SJCRH30 (cell line): ENCODE results near the gene GPR32. TPM values are rescaled to one million over a fixed set of nuclear protein-coding genes. Genes with fewer than 3 reads are reported as not detected.

Source experiments
- DNase-seq, 2 experiments: peaks; one replicate each; pipeline ENCODE4 v3.0.0-alpha.2; 2015 to 2020
- H3K27ac ChIP-seq: fragments of 250-450 bp; sonication (Bioruptor Pico); 2 replicates; pipeline ENCODE4 v1.5.1; 2020; ENCODE audit warnings: mild to moderate bottlenecking, moderate library complexity
- H3K27me3 ChIP-seq: fragments of 250-450 bp; sonication (Bioruptor Pico); 2 replicates; pipeline ENCODE4 v1.5.1; 2020; ENCODE audit warnings: mild to moderate bottlenecking, moderate library complexity
- H3K36me3 ChIP-seq: fragments of 250-450 bp; sonication (Bioruptor Pico); 2 replicates; pipeline ENCODE4 v1.5.1; 2020; ENCODE audit warnings: mild to moderate bottlenecking, moderate library complexity
- H3K4me1 ChIP-seq: fragments of 250-450 bp; sonication (Bioruptor Pico); 2 replicates; pipeline ENCODE4 v1.5.1; 2020; ENCODE audit warnings: mild to moderate bottlenecking, moderate library complexity
- H3K4me3 ChIP-seq: fragments of 250-450 bp; sonication (Bioruptor Pico); 2 replicates; pipeline ENCODE4 v1.5.1; 2020; ENCODE audit warnings: mild to moderate bottlenecking, moderate library complexity
- H3K9me3 ChIP-seq: fragments of 250-450 bp; sonication (Bioruptor Pico); replicated peaks from 2 replicates; pipeline ENCODE4 v1.5.1; 2020; ENCODE audit warnings: mild to moderate bottlenecking, moderate library complexity
- total RNA-seq: library from RNA; depleted of rRNA; stranded (reverse); fragments of >200 nt; shearing (Covaris generic); gene quantifications from 2 replicates; pipeline ENCODE4 v1.2.3, GENCODE V29; 2014

Gene GPR32
- total RNA-seq, 1 experiment from 2014 or later: not detected

DNA sequence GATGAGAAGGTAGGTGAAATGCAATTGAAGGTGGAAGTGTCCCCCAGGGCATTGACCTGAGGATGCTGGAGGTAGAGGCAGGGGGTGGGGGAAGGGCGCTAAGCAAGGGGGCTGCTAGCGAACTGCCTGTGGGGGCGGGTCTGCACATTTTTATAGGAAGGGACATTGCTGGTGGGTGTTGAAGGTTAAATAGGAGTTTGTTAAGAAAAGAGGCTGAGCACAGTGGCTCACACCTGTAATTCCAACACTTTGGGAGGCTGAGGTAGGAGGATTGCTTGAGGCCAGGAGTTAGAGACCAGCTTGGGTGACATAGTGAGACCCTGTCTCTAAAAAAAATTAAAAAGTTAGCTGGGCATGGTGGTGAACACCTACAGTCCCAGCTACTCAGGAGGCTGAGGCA lies 14.4 kb downstream of the GPR32 start:
- DNase-seq: no peak
- H3K4me3 ChIP-seq: no peak overlapping the region
- no peak overlapping the region for H3K27ac ChIP-seq
- H3K27me3 ChIP-seq: 0 out of 2 replicates have a peak, but pooled peaks cover 4% of the 10 kb centered on the region
- no peaks in the 10 kb centered on the region for H3K36me3 ChIP-seq
- H3K9me3 ChIP-seq: no peaks in the 10 kb centered on the region
- peaks cover 3% of the 10 kb centered on the region for H3K4me1 ChIP-seq

DNA sequence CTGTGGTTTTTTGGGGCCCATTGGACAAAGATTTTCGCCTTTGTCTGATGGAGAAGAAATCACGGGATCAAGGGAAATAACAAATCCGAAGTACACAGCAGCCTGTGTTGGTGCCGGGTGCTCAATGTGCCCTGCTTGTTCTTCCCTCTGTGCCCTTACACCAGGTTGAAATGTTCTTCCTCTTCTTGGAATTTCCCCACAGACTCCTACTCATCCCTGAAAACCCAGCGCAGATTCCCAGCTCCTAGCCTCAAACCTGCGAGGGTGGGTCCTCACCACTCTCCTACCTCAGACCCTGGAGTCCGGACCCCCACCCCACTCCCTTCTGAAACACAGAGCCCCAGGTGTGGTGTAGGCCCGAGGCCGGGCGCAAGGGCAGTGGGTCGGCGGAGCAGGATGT lies 15.1 kb downstream of the GPR32 start:
- H3K36me3 ChIP-seq: no peaks in the 10 kb centered on the region
- no peak for DNase-seq
- no peak overlapping the region for H3K4me3 ChIP-seq
- H3K4me1 ChIP-seq: peaks cover 3% of the 10 kb centered on the region
- H3K27ac ChIP-seq: no peak overlapping the region
- no peaks in the 10 kb centered on the region for H3K27me3 ChIP-seq
- H3K9me3 ChIP-seq: no peaks in the 10 kb centered on the region

DNA sequence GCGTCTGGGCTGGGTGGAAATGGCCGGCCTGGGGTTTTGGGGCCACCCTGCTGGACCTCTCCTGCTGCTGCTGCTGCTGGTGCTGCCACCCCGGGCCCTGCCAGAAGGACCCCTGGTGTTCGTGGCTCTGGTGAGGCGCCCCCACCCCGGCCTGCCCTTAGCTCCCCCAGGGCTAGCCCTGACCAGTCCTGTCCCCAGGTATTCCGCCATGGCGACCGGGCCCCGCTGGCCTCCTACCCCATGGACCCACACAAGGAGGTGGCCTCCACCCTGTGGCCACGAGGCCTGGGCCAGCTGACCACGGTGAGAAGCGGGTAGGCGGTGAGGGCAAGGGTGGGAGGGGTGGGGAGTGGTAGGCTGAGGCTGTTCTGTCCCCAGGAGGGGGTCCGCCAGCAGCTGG lies 20.1 kb downstream of the GPR32 start, which contains the start of gene ACP4:
Gene ACP4 (plus strand): TSS at position 20 of the 400 bp plus-strand sequence. CDS start 0 bp downstream, at position 20.
- H3K27me3 ChIP-seq: no peaks in the 10 kb centered on the region
- no peak within 1 kb of the TSS for H3K27ac ChIP-seq
- H3K4me3 ChIP-seq: no peak within 1 kb of the TSS
- H3K9me3 ChIP-seq: no peaks in the 10 kb centered on the region
- H3K36me3 ChIP-seq: no peaks in the 10 kb centered on the region
- no peak for DNase-seq
- no peaks in the 10 kb centered on the region for H3K4me1 ChIP-seq

DNA sequence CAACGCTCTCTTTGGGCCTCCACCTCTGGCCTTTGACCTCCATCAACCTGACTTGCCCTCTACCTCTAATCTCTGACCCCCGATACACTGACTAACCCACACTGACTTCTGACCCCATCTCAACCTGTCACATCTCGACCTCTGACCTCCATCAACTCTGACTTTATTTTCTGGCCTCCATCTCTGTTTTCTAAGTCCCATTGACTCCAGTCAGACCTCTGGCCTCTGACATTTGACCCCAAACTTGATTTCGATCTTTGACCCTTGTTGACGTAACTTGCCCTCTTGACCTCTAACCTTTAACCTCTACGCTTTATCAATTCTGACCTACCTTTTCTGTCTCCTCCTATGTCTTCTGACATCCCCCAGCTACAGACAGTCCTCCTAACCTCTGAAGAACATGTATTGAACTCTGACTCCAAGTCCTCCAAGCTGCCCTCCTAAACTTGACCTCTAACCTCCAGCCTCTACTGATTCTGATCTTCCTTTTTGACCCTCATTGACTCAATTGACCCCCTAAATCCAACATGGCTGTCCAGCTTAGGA lies 20.7 kb downstream of the GPR32 start:
- Histone ChIP-seq H3K9me3 (no peaks in the 10 kb centered on the region), H3K4me3 (no peak overlapping the region), H3K27ac (no peak overlapping the region), H3K4me1 (no peaks in the 10 kb centered on the region), H3K36me3 (no peaks in the 10 kb centered on the region), H3K27me3 (no peaks in the 10 kb centered on the region)
- DNase-seq: no peak

DNA sequence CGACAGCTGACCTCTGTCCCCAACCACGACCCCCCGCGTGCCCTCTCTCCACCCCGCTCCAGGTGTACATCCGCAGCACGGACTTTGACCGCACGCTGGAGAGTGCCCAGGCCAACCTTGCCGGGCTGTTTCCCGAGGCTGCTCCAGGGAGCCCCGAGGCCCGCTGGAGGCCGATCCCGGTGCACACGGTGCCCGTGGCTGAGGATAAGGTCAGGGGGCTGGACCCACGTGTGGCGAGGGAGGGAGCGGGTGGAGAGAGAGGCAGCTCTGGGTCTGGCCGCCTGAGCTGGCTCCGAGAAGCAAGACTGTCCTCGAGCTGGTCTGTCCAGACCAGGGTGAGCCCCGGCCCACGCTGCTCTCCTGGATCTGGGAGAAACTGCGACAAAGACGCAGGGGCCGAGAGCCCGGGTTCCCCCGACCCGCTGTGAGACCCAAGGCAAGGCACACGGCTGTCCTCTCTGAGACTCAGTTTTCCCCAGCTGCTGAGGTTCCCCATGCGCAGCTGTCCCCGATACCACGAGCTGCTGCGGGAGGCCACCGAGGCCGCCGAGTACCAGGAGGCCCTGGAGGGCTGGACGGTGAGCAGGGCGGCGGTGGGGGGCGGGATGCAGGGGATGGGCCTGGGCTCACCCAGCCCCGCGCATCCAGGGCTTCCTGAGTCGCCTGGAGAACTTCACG lies 21.5 kb downstream of the GPR32 start:
- Histone ChIP-seq H3K27me3 (no peaks in the 10 kb centered on the region), H3K36me3 (peaks cover 7% of the 10 kb centered on the region), H3K27ac (no peak overlapping the region), H3K9me3 (no peaks in the 10 kb centered on the region), H3K4me1 (no peaks in the 10 kb centered on the region), H3K4me3 (no peak overlapping the region)
- DNase-seq: peak in 1 of 2 experiments; percentile 40

DNA sequence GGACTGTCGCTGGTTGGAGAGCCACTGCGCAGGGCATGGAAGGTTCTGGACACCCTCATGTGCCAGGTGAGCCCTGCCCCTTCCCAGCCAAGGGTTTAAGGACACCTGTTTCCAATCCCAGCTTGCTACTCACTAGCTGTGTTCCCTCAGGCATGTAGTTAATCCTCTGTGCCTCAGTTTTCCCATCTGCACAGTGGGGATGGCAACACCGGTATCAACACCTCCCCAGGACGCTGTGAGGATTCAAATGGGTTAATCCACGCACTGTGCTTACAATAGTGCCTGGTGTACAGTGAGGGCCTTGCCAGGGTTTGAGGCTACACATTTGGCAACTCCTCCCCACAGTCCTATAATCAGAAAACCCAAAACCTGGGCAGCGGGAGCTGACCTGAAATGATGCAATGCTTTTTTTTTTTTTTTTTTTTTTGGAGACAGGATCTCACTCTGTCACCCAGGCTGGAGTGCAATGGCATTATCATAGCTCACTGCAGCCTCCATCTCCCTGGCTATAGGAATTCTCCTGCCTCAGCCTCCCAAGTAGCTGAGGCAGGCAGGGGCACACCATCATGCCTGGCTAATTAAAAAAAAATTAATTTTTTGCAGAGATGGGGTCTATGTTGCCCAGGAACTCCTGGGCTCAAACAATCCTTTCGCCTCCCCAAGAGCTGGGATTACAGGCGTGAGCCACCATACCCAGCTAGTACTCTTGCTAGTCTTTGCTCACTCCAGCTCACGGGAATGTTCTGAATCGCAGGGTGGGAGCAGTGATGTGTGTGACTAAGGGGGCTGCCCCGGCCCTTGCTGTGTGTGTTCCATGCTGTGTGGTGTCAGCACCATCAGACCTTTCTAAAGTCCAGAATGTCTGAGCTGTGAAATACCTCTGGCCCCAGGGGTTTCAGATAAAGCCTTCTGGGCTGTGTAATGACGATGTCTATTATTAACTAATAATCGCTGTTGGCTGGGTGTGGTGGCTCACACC lies 22.3 kb downstream of the GPR32 start:
- Histone ChIP-seq H3K4me3 (no peak overlapping the region), H3K4me1 (no peaks in the 10 kb centered on the region), H3K27ac (no peak overlapping the region), H3K27me3 (no peaks in the 10 kb centered on the region), H3K36me3 (peaks cover 15% of the 10 kb centered on the region), H3K9me3 (no peaks in the 10 kb centered on the region)
- no peak for DNase-seq

DNA sequence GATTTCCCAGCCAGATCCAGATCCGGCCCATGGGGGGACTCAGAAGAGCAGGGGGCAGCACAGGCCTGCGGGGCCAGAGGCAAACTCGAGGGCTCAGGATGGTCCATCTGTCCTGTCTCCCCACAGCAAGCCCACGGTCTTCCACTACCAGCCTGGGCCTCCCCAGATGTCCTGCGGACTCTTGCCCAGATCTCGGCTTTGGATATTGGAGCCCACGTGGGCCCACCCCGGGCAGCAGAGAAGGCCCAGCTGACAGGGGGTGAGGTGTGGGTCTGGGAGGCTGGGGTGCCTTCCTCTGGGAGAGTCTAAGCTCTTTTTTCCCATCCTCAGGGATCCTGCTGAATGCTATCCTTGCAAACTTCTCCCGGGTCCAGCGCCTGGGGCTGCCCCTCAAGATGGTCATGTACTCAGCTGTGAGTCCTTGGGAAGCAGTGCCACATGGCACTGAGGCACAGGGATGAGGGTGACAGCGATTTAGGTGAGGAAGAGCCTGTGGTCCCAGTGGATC lies 23.3 kb downstream of the GPR32 start:
- DNase-seq: no peak
- Histone ChIP-seq H3K27ac (no peak overlapping the region), H3K4me3 (no peak overlapping the region), H3K9me3 (no peaks in the 10 kb centered on the region), H3K27me3 (no peaks in the 10 kb centered on the region), H3K36me3 (peaks cover 26% of the 10 kb centered on the region), H3K4me1 (no peaks in the 10 kb centered on the region)

DNA sequence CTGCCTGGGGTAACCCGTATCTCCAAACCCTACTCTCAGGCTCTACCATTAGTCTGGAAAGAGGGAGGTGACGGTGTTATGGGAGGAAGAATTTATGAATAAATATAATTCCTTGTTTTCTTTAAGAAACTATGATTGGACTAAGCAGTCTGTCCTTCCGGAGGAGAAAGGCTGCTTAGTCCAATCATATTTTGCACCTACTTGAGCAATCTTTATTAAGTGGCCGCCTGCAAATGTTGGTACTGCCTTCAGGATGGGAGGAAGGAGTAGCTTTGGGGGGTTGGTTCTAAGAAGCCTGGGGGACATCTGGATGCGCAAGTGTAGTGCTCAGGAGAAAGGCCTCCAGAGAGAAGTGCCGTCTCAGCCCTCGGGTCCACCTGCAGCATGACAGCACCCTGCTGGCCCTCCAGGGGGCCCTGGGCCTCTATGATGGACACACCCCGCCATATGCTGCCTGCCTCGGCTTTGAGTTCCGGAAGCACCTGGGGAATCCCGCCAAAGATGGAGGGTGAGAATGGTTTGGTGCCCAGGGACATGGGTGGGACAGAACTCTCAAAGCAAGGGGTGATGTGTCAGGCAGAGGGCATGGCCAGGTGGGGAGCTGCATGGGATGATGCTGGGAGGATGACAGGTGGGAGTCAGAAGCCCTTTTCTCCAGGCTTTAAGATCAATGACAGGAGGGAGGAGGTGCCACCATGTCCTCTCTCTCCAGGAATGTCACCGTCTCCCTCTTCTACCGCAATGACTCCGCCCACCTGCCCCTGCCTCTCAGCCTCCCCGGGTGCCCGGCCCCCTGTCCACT lies 24.0 kb downstream of the GPR32 start:
- H3K4me3 ChIP-seq: no peak overlapping the region
- peaks cover 32% of the 10 kb centered on the region for H3K36me3 ChIP-seq
- H3K9me3 ChIP-seq: no peaks in the 10 kb centered on the region
- peak in 1 of 2 experiments; percentile 49 for DNase-seq
- no peaks in the 10 kb centered on the region for H3K4me1 ChIP-seq
- no peak overlapping the region for H3K27ac ChIP-seq
- no peaks in the 10 kb centered on the region for H3K27me3 ChIP-seq

DNA sequence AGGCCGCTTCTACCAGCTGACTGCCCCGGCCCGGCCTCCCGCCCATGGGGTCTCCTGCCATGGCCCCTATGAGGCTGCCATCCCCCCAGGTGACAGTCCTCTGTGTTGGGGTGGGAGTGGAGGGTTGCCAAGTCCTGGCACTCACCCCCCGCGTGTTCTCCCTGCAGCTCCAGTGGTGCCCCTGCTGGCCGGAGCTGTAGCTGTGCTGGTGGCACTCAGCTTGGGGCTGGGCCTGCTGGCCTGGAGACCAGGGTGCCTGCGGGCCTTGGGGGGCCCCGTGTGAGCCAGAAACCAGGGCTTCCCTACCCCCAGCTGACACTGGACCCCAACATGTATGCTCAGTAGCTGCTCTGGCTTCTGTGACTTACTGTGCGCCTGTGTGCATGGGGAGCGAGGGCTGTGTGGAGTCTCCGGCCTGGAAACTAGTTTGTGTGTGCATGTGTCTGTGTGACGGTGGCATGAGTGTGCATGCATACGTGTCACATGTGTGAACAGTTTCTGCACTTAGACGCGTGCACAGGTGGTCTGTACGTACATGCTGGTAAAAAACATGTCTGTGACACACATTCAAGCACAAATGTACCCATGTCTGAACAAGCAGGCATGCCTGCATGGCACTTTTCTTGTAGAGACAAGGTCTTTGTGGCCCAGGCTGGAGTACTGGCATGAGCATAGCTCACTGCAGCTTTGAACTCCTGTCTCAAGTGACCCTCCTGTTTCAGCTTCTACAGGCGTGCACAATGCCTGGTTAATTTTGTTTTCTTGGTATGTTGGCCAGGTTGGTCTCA lies 24.8 kb downstream of the GPR32 start:
- H3K27me3 ChIP-seq: no peaks in the 10 kb centered on the region
- H3K27ac ChIP-seq: no peak overlapping the region
- H3K4me1 ChIP-seq: no peaks in the 10 kb centered on the region
- no peaks in the 10 kb centered on the region for H3K9me3 ChIP-seq
- H3K36me3 ChIP-seq: peaks cover 40% of the 10 kb centered on the region
- DNase-seq: peak; percentile 44 to 49
- no peak overlapping the region for H3K4me3 ChIP-seq

DNA sequence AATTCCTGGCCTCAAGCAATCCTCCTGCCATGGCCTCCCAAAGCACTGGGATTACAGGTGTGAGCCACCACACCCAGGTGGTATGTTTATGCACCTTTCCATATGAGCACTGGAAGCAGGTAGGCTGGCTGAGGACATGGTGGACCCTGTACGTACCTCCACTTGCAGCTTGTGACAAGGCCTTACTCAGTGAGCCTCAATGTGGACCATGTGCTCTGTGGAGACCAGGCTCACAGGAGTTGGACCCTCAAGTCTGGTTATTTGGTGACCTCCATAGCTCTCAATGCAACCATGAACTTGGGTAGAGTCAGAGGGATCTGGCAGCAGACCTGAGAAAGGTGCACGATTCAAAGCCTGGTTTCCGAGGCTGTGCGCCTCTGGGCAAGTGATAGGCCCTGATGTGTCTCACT lies 25.4 kb downstream of the GPR32 start:
- no peaks in the 10 kb centered on the region for H3K27me3 ChIP-seq
- no peaks in the 10 kb centered on the region for H3K4me1 ChIP-seq
- no peaks in the 10 kb centered on the region for H3K9me3 ChIP-seq
- no peak overlapping the region for H3K27ac ChIP-seq
- no peak overlapping the region for H3K4me3 ChIP-seq
- no peak for DNase-seq
- peaks cover 43% of the 10 kb centered on the region for H3K36me3 ChIP-seq

DNA sequence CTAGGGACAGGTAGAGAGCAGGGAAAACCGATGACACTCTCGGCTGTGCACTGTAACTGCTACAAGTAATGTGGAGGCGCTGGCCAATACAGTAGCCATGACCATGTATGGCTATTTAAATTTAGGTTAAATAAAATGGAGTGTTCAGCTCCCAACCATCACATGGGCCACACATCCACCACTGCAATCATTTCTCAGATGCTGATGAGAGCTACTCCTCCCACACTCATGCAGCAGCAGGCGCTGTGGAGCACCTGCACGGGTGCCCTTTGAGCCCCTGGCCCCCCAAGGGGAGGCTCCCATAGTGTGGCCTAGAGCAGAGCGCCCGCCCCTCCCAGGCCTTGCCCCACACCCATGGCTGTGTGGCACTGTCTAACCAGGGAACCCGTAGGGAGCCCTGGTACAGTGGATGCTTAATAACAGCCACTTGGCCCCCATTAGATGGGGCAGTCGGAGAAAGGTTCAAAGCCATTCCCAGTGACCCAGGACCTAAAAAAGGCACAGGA lies 25.9 kb downstream of the GPR32 start:
- H3K36me3 ChIP-seq: peaks cover 48% of the 10 kb centered on the region
- no peaks in the 10 kb centered on the region for H3K9me3 ChIP-seq
- H3K27ac ChIP-seq: no peak overlapping the region
- no peak overlapping the region for H3K4me3 ChIP-seq
- DNase-seq: no peak
- no peaks in the 10 kb centered on the region for H3K27me3 ChIP-seq
- no peaks in the 10 kb centered on the region for H3K4me1 ChIP-seq

DNA sequence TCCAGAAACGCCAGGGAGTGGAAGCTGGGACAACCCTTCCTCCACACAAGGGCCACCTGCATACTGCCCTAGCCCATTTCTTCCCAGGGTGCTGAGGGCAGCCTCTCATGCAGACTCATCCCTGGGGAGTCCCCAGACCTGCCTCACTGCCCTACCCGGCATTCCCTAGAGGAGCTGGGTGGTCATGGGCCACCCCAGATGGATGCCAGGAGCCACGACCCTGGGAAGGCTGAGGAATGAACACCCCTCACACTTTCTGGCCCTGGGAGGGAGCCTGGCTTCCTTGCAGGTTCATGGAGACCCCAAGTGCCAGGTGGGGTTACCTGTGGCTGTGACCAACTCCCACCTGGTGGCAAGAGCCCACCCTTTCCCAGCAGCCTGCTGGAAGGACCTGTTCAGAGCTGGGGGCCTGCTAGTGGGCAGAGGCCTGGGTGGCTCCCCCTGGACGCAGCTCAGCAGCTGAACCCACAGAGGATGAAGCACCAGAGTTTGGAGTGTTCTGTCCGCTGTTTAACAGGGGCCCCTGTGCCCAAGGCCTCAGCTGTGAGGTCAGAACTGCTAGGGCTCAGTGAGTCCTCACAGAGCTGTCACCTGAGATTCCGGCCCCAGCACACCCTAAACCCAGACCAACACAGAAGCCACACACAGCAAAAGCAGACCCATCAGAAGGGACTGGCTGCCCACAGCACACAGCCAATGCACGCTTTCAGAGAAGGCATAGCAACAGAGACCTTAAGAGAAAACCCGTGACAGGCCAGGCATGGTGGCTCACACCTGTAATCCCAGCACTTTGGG lies 26.6 kb downstream of the GPR32 start:
- no peaks in the 10 kb centered on the region for H3K27me3 ChIP-seq
- H3K27ac ChIP-seq: no peak overlapping the region
- H3K4me1 ChIP-seq: no peaks in the 10 kb centered on the region
- DNase-seq: no peak
- peaks cover 55% of the 10 kb centered on the region for H3K36me3 ChIP-seq
- no peak overlapping the region for H3K4me3 ChIP-seq
- H3K9me3 ChIP-seq: no peaks in the 10 kb centered on the region

DNA sequence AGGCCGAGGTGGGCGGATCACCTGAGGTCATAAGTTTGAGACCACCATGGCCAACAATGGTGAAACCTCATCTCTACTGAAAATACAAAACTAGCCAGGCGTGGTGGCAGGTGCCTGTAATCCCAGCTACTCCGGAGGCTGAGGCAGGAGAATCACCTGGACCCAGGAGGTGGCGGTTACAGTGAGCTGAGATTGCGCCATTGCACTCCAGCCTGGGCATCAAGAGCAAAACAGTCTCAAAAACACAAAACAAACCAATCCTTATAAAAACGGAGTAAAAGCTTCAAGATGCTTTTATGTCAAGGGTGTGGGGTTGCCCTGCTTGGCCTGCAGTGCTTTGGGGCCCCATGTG lies 27.1 kb downstream of the GPR32 start:
- DNase-seq: no peak
- Histone ChIP-seq H3K4me3 (no peak overlapping the region), H3K27ac (no peak overlapping the region), H3K4me1 (no peaks in the 10 kb centered on the region), H3K9me3 (no peaks in the 10 kb centered on the region), H3K27me3 (no peaks in the 10 kb centered on the region), H3K36me3 (peaks cover 61% of the 10 kb centered on the region)
